ENCODE results near the gene BEST1.
"Not testable (repeated sequence)": the region's sequence is repeated elsewhere in the genome, so short reads cannot be mapped to it uniquely, and the experiment has no call there.

The BEST1 gene

GRCh38 chr11:61975638-61976419, 25.7 kb downstream of the BEST1 start:
- no peak for DNase-seq

GRCh38 chr11:61976420-61976800, 26.3 kb downstream of the BEST1 start:
- no peak for DNase-seq

GRCh38 chr11:61976813-61977475, 26.8 kb downstream of the BEST1 start:
- no peak for DNase-seq

- DNase-seq: no peak
Observed at GRCh38 chr11:61978703-61979661, 28.8 kb downstream of the BEST1 start.

GRCh38 chr11:61980783-61981541, 30.8 kb downstream of the BEST1 start:
- no peak for DNase-seq

DNA sequence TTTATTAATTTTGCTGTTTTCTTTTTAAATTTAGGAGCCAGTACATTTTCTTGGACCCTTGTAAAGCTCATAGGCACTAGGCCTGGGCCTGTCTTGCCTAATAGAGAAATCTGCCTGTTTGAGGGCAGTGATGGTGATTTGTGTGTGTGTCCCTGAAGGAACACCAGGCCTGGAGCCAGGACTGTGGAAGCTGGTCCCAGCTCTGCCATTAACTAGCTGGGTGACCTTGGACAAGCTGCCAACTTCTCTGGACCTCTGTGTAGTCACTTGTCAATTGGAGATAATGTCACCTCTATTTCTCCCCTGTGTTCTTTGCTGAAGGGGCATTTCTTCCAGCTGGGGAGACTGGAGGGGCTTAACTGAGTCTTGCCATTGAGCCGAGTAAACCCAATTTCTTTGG, 33.3 kb downstream of the BEST1 start:
- no peak for DNase-seq

- DNase-seq: no peak
Observed at GRCh38 chr11:61985869-61986268, 35.7 kb downstream of the BEST1 start.

GRCh38 chr11:61994981-61995380, 44.8 kb downstream of the BEST1 start:
- DNase-seq: peak in 2 of 51 donors; percentile 29 to 64

- peak in 36 of 51 donors; percentile 12 to 83 (median 58) for DNase-seq
Observed at GRCh38 chr11:61996933-61997332, 46.8 kb downstream of the BEST1 start.

DNA sequence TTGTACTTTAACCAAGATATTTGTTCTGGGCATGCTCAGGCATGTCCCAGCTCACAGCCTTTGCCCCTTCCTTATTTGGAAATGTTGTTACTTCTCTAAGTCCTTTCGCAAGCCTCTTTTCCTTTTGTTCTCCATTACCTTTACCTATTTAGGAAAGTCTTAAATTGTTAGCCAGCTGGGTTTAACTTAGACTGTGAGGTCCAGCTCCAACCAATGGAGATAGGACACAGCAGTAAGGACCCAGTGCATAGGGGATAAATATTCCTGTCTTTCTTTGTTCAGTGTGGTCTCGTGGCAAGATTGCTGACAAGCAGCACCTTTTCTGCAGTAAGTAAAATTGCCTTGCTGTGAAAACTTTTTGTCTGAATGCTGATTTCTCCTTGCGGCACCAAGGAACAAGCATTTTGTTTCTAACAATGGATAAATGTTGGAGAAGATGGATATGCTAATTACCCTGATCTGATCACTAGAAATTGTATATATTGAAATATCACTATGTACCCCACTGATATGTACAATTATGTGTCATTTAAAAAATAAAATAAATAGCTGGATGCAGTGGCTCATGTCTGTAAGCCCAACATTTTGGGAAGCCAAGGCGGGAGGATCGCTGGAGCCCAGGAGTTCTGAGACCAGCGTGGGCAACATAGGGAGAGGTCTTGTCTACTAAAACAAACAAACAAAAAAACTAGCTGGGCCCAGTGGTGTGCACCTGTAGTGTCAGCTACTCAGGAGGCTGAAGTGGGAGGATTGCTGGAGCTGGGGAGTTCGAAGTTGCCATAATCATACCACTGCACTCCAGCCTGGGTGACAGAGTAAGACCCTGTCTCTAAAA, 49.2 kb downstream of the BEST1 start:
- no peak for DNase-seq

DNA sequence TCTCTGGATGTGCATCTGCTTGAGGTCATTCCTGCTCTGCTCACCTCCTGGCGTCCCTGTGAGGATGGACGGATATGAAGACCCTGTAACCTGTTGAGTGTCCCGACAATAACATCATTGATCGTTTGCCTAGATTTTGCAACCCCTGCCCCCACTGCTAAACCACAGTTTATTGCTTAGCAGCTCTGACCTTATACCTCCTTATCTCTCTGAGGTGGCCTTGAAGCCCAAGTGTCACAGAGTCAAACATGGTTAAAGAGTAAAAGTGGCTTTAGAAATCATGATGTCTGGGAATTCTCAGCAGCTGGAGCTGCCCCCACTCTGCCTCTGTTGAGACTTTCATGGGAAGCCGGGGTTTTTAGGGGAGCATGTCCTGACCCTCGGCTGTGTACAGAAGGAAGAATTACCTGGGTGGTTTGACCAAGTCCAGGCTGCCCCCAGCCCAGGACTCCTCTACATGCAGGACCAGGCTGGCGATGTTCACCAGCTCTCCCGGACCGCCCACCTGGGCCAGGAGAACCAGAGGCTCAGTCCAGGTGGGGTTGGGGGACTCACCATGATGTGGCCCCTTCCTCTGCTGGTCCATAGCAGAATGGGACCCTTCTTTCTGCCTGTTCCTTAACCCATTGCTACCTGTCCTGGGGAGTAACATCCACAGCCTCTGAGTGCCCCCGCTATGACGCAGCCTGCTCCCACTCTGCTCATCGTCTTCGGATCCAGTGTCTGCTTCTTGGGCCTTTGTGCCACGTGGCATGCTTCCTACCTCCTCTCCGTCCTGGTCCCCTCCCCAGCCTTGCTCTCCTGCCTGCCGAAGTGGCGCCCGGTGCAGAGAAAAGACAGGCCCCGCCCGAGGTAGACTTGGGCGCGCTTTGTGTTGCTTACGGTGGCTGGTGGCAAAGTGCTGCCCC, 50.6 kb downstream of the BEST1 start:
- DNase-seq: no peak

GRCh38 chr11:62001450-62002191, 51.5 kb downstream of the BEST1 start:
- DNase-seq: no peak

DNA sequence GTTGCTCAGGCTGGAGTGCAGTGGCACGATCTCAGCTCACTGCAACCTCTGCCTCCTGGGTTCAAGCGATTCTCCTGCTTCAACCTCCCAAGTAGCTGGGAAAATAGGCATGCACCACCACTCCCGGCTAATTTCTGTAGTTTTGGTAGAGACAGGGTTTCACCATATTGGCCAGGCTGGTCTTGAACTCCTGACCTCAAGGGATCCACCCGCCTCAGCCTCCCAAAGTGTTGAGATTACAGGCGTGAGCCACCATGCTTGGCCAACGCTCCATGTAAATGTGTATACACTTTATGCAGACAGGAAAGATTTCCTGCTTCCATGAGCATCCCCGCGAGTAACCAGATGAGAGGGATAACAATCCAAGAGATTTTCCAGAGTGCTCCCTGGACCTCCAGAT, 52.1 kb downstream of the BEST1 start:
- not testable (repeated sequence) for DNase-seq

- peak in 9 of 51 donors; percentile 8 to 36 (median 16) for DNase-seq
Observed at GRCh38 chr11:62004473-62004872, 54.3 kb downstream of the BEST1 start.

DNA sequence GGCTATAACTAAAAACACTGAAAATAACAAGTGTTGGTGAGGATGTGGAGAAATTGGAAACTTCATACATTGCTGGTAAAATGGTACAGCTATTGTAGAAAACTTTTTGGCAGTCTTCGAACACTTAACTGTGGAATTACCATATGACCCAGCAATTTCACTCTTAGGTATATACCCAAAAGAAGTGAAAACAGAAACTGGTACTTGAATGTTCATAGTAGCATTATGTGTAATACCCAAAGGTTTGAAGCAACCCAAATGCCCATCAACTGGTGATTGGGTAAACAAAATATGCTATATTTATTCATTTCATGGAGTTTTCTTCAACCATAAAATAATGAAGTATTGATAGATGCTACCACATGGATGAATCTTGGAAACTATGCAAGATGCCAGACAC, 58.0 kb downstream of the BEST1 start:
- DNase-seq: no peak

DNA sequence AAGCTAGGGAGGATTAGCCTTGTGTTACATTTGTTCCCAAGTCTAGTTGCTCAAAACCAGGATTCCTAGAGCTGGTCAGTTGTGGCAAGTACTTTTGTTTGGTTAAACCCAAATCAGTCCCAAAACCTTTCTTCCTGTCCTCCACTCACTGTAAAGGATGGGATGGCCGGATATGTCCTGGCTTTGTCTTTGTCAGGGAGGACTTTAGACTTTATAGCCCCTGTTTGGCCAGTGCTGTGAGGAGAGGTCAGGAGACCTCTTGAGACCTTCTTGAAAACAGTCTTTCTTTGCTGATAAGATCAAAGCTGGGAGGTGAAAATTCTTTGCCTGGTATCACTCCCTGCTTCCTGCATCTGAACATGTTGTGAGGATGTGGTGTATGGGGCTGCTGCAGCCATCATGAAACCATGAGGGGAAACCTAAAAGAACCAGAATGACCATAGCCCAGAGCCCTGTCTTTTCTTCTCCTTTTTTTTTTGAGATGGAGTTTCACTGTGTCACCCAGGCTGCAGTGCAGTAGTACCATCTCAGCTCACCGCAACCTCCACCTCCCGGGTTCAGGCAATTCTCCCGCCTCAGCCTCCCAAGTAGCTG, 60.9 kb downstream of the BEST1 start:
- no peak for DNase-seq

DNA sequence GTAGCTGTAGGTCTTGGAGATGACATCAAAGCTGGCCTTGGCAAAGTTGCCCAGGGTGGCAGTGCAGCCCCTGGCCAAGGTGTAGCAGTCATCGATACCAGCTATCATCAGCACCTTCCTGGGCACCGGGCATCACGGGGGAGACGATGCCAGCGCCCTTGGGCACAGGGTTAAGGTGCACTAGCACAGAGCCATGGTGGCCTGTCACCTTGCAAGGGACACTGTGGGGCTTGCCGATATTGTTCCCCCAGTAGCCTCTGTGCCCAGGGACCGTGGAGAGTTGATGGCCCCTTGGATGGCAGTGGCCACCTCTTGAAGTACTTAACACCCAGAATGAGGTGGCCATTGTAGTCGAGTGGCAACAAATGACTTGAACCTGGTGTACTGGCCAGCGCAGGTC, 61.7 kb downstream of the BEST1 start:
- DNase-seq: no peak

GRCh38 chr11:62012451-62012831, 62.3 kb downstream of the BEST1 start:
- DNase-seq: no peak
